Lower leg skin (tissue), 4 donors: ENCODE data around the gene SORCS1. TPM values are rescaled to one million over a fixed set of nuclear protein-coding genes. Genes with fewer than 3 reads are reported as not detected.

ENCODE experiments used
- DNase-seq, 2 donors: peaks; one replicate each; pipeline ENCODE4 v3.0.0-alpha.2; 2019; ENCODE audit warnings: low spot score in 2 of 2
- H3K4me3 ChIP-seq: fragments of 200-600 bp; sonication (generic); 2 replicates; pipeline ENCODE4 v1.5.1; 2017; ENCODE audit warnings: mild to moderate bottlenecking, low read depth; ENCODE audit not compliant: poor library complexity, severe bottlenecking
- POLR2A ChIP-seq, 2 donors: fragments of 450-650 bp; IDR thresholded peaks; one replicate each; pipeline ENCODE4 v1.6.1; 2016 to 2017; ENCODE audit warnings: antibody characterized with exemption in 2 of 2, mild to moderate bottlenecking in 1 of 2, moderate library complexity in 1 of 2
- WGBS, 2 donors: methylation state at CpG; one replicate each; pipeline ENCODE4 v1.1.5; 2018; 5-methylcytosine and 5-hydroxymethylcytosine counted together
- intact Hi-C: fragments of 100-400 bp; cut with DNase I; formaldehyde crosslinking; loops from one replicate; pipeline ENCODE4 v1.15.0; 2023; ENCODE audit warnings: low total_unique reads
- total RNA-seq, 4 donors: library from RNA; depleted of rRNA; stranded (reverse); fragments of >200 nt; gene quantifications; one replicate each; pipeline ENCODE4 v1.1.0, GENCODE V29; 2016
- TF ChIP-seq, protein P1 (sequence below), 3 donors: fragments of 450-650 bp; IDR thresholded peaks; one replicate each; pipeline ENCODE4 v1.5.1; 2016; ENCODE audit warnings: antibody characterized with exemption in 3 of 3, mild to moderate bottlenecking in 3 of 3, moderate library complexity in 2 of 3

SORCS1 gene
- total RNA-seq, 4 donors from 2014 or later = 2.2 to 5.3 (median 2.9) TPM

DNA sequence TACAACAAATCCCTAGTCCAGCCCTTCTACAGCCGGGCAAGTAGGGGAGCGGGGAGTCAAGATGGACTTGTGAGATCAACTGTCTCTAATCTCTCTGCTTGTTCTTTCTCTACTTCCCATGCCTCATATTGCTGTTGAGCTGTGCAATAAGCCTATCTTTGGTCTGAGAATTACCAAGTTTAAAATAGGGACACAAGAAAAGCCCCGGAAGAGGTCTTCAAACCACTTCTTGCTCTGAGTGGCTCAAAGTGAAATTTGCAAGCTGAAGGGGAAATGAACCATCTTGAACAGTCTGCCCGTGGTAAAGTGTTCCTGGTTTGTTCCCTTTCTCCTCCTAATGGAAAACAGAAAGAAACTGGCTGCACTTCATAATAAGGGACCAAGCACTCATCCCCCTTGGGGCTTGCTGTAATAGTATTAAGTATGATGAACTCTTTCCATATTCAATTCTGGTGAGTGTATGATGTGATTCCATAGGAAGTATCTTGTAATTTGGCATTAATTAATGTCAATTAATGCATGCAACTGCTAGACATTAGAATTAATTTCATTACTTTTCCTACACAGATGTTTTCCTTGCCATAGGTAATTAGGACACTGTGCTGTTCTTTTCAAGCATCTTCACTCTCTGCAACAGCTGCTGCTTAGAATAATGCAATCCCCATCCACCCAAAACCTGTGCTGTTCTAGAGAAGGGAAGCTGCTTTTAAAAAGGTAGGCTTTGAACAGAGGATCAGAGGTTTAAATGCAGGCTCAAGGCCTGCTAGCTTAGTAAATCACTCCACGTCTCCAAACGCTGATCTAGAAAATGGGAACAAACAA is 449.6 kb downstream of the SORCS1 start:
- intact Hi-C loops = no loop called here
- H3K4me3 ChIP-seq = no peak overlapping the region
- DNase-seq = no peak
- WGBS, 2 donors = 72% methylated on average over 6 of the region's 6 CpGs
- TF ChIP-seq POLR2A (IDR thresholded peaks at IDR 0.05) = no peak

DNA sequence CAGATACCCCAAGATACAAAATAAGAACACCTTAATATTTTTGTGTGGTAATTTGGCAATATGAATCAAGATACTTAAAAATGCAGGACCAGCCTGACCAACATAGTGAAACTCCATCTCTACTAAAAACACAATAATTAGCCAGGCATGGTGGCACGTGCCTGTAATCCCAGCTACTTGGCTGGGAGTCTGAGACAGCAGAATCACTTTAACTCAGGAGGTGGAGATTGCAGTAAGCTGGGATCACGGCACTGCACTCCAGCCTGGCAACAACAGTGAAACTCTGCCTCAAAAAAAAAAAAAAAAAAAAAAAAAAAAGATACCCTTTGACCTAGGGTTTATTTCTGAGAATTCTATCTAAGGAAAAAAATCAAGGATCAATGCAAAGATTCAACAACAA is 450.7 kb downstream of the SORCS1 start:
- 39 to 71% methylated on average over 2 of the region's 2 CpGs for WGBS, 2 donors

DNA sequence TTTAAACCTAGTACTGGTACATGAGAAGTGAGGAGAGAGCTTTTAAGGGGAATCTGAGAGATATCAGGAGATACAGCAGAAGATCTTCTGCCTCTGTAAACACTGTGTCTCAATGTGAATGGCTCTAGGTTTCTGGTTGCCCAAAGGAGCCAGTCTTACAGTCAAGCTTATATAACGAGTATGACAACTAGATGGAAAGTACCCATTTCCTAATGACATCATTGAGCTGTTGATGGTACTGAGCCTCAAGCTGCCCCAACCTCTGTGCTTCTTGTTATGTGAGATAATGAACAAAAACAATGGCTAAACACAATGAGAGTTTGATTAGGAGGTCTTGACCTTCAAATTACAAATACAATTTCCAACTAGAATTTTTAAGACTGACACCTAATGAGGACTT is 451.5 kb downstream of the SORCS1 start:
- no peak overlapping the region for H3K4me3 ChIP-seq
- WGBS, 2 donors = 47 to 71% methylated on average over 1 of the region's 1 CpG
- intact Hi-C loops = no loop called here
- TF ChIP-seq POLR2A (IDR thresholded peaks at IDR 0.05) = no peak
- TF ChIP-seq, protein P1, sequence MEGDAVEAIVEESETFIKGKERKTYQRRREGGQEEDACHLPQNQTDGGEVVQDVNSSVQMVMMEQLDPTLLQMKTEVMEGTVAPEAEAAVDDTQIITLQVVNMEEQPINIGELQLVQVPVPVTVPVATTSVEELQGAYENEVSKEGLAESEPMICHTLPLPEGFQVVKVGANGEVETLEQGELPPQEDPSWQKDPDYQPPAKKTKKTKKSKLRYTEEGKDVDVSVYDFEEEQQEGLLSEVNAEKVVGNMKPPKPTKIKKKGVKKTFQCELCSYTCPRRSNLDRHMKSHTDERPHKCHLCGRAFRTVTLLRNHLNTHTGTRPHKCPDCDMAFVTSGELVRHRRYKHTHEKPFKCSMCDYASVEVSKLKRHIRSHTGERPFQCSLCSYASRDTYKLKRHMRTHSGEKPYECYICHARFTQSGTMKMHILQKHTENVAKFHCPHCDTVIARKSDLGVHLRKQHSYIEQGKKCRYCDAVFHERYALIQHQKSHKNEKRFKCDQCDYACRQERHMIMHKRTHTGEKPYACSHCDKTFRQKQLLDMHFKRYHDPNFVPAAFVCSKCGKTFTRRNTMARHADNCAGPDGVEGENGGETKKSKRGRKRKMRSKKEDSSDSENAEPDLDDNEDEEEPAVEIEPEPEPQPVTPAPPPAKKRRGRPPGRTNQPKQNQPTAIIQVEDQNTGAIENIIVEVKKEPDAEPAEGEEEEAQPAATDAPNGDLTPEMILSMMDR (IDR thresholded peaks at IDR 0.05) = no peak
- no peak for DNase-seq

More for the DNA sequence above, 450.7 kb downstream of the SORCS1 start:
- H3K4me3 ChIP-seq = no peak overlapping the region
- no peak for DNase-seq
- intact Hi-C loops = no loop called here
- no peak for TF ChIP-seq POLR2A (IDR thresholded peaks at IDR 0.05)
- TF ChIP-seq, protein P1 (IDR thresholded peaks at IDR 0.05) = no peak

DNA sequence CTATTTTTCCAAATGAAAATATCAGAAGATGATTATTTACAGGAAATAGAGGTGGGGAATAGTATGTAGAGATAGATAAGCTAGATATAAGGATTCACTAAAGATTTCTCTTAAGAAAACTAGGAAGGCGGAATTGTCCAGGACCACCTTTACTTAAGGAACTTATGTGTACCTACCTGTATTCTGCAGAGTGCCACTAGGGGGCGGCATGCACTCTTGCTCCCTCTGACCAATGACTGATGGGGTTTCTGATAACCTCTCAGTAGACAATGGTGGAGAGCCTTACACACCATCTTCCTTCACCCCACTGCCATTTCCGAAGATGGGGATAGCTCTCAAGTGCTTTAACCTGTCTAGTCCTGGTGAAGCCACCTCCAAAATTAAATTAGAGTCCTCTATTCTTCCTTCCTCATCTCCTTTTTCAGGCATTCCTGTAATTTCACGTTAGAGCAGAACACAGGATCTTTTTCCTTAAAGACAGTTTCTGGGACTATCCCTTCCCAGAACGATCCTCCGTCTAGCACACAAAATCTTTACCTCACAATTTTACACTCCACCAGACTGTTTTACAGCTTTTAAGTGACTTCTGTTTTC is 453.1 kb downstream of the SORCS1 start:
- no peak overlapping the region for H3K4me3 ChIP-seq
- intact Hi-C loops = no loop called here
- TF ChIP-seq POLR2A (IDR thresholded peaks at IDR 0.05) = no peak
- TF ChIP-seq, protein P1 (IDR thresholded peaks at IDR 0.05) = no peak
- 66 to 74% methylated on average over 6 of the region's 6 CpGs for WGBS, 2 donors
- no peak for DNase-seq

DNA sequence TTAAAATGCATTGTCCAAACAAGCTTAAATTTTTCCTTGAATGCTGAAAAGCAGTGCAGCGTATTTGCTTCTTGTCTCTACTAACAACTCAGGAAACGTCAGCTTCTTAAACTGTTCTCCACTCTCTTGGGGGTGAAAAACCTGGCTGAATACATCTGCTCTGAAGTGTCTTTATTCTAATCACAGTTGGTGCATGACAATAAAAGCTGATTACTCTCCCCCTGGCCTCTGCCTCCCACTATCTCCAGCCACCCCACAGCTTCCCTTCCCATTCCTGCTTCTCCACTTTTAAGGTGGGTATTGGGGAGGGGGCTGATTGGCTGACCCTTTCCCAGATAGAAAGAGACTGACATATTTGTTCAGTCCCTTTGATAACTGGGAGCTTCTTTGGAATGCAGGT is 456.0 kb downstream of the SORCS1 start:
- 58 to 67% methylated on average over 2 of the region's 2 CpGs for WGBS, 2 donors
- H3K4me3 ChIP-seq = no peak overlapping the region
- intact Hi-C loops = no loop called here
- TF ChIP-seq, protein P1 (IDR thresholded peaks at IDR 0.05) = no peak
- no peak for TF ChIP-seq POLR2A (IDR thresholded peaks at IDR 0.05)
- no peak for DNase-seq

DNA sequence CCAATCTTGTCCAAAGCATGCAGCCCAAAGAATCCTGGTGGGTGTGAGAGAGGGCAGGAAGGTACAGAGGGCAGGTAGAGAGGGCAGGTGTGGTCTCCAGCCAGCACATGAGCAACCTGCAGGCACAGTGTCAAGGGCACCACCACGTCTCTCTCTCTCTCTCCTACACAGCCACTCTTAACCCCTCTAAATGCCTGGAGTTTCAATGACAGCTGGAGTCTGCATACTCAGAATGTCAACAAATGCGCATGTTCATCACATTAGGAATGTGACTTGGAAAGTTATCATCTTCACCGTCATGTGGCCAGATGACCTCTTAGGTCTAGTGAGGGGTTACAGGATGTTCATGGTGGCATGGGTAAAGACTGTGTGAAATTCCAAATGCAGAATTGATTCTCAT is 456.8 kb downstream of the SORCS1 start:
- WGBS, 2 donors = 40 to 57% methylated on average over 3 of the region's 3 CpGs
- no peak for DNase-seq
- TF ChIP-seq POLR2A (IDR thresholded peaks at IDR 0.05) = no peak
- TF ChIP-seq, protein P1 (IDR thresholded peaks at IDR 0.05) = no peak
- intact Hi-C loops = no loop called here
- no peak overlapping the region for H3K4me3 ChIP-seq
